Tongue (tissue), 2 donors: ENCODE results near the gene TARDBP. TPM values are rescaled to one million over a fixed set of nuclear protein-coding genes. Genes with fewer than 3 reads are reported as not detected.
A peak's percentile ranks its signal among the peaks of the same experiment; 100 is the strongest.
"Not testable (repeated sequence)": the region's sequence is repeated elsewhere in the genome, so short reads cannot be mapped to it uniquely, and the experiment has no call there.

Source experiments
- DNase-seq: peaks from one replicate; pipeline ENCODE4 v3.0.0-alpha.2; 2015
- total RNA-seq: library from RNA; depleted of rRNA; stranded (reverse); fragments of >200 nt; gene quantifications from one replicate; pipeline ENCODE4 v1.2.3, GENCODE V29; 2014

Gene TARDBP
- total RNA-seq, 1 donor from 2014 or later: 218 TPM

- no peak for DNase-seq
These were observed 30.8 kb downstream of the TARDBP start for GRCh38 chr1:11042995-11043874.

GRCh38 chr1:11044086-11044848, 31.8 kb downstream of the TARDBP start:
- DNase-seq: no peak

GRCh38 chr1:11044849-11045427, 32.5 kb downstream of the TARDBP start:
- no peak for DNase-seq

- no peak for DNase-seq
These were observed 33.2 kb downstream of the TARDBP start for GRCh38 chr1:11045428-11046269.

GRCh38 chr1:11046270-11046566, 33.8 kb downstream of the TARDBP start:
- DNase-seq: peak; percentile 55

GRCh38 chr1:11046625-11047365, 34.3 kb downstream of the TARDBP start, which contains the start of gene MASP2:
Gene MASP2 (minus strand): TSS chr1:11047239. CDS start chr1:11047207, 32 bp downstream.
- no peak for DNase-seq

GRCh38 chr1:11051121-11051520, 38.7 kb downstream of the TARDBP start:
- not testable (repeated sequence) for DNase-seq

GRCh38 chr1:11051781-11052511, 39.5 kb downstream of the TARDBP start:
- no peak for DNase-seq

- DNase-seq: peak; percentile 47
These were observed 40.6 kb downstream of the TARDBP start for GRCh38 chr1:11052839-11053757.

- DNase-seq: peak; percentile 57
These were observed 41.3 kb downstream of the TARDBP start for GRCh38 chr1:11053758-11054137.

- no peak for DNase-seq
These were observed 41.7 kb downstream of the TARDBP start for GRCh38 chr1:11054181-11054580.

- DNase-seq: no peak
These were observed 42.2 kb downstream of the TARDBP start for GRCh38 chr1:11054666-11055065.

GRCh38 chr1:11055676-11056075, 43.2 kb downstream of the TARDBP start:
- no peak for DNase-seq

GRCh38 chr1:11056504-11056903, 44.0 kb downstream of the TARDBP start:
- DNase-seq: no peak

GRCh38 chr1:11057477-11057876, 45.0 kb downstream of the TARDBP start:
- DNase-seq: no peak

GRCh38 chr1:11058026-11058425, 45.6 kb downstream of the TARDBP start:
- DNase-seq: no peak

- no peak for DNase-seq
These were observed 46.2 kb downstream of the TARDBP start for GRCh38 chr1:11058595-11059154.

- no peak for DNase-seq
These were observed 46.9 kb downstream of the TARDBP start for GRCh38 chr1:11059155-11059967.
